ENCODE data around the gene IRF6. TPM values are rescaled to one million over a fixed set of nuclear protein-coding genes. Genes with fewer than 3 reads are reported as not detected.

The IRF6 gene
- total RNA-seq, 4 donors from 2014 or later = 26.7 to 41.9 (median 32.7) TPM

DNA sequence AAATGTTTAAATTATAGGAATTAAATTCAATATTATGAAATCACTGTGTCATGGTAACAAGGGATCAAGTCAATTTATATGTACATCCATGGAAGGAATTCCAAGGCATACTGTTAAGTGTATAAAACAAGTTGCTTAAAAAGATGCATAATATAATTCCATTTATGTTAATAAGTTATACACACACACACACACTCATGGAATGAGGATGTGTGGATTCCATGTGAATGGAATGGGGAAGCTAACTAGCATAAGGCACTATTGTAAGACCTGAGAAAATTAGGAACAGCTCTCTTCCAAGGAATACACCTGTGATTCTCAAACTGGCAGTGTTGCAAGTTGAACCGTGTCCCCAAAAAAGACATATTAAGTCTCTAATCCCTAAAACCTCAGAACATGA lies 67.7 kb downstream of the IRF6 start:
- WGBS, 2 donors = 93% methylated on average over 1 of the region's 1 CpG
- no peak for DNase-seq
- H3K4me1 ChIP-seq = no peaks in the 10 kb centered on the region
- no peaks in the 10 kb centered on the region for H3K9me3 ChIP-seq
- no peaks in the 10 kb centered on the region for H3K36me3 ChIP-seq
- H3K27me3 ChIP-seq = no peaks in the 10 kb centered on the region
- TF ChIP-seq CTCF (IDR thresholded peaks at IDR 0.05) (no peak), POLR2A (IDR thresholded peaks at IDR 0.05) (no peak)
- intact Hi-C loops (cut with DNase I) = no loop called here
- no peak overlapping the region for H3K27ac ChIP-seq
- no peak overlapping the region for H3K4me3 ChIP-seq (replicated peaks in 1 of 3)

- H3K4me3 ChIP-seq (replicated peaks in 1 of 3) = no peak overlapping the region
- H3K36me3 ChIP-seq = no peaks in the 10 kb centered on the region
- no peaks in the 10 kb centered on the region for H3K4me1 ChIP-seq
- H3K27ac ChIP-seq = no peak overlapping the region
- H3K27me3 ChIP-seq = no peaks in the 10 kb centered on the region
- no peaks in the 10 kb centered on the region for H3K9me3 ChIP-seq
- intact Hi-C loops (cut with DNase I) = no loop called here
- DNase-seq = no peak
- WGBS, 2 donors = 89% methylated on average over 5 of the region's 5 CpGs
- TF ChIP-seq CTCF (IDR thresholded peaks at IDR 0.05) (no peak), POLR2A (IDR thresholded peaks at IDR 0.05) (no peak)
Measured at GRCh38 chr1:209737118-209737505, 68.8 kb downstream of the IRF6 start.

DNA sequence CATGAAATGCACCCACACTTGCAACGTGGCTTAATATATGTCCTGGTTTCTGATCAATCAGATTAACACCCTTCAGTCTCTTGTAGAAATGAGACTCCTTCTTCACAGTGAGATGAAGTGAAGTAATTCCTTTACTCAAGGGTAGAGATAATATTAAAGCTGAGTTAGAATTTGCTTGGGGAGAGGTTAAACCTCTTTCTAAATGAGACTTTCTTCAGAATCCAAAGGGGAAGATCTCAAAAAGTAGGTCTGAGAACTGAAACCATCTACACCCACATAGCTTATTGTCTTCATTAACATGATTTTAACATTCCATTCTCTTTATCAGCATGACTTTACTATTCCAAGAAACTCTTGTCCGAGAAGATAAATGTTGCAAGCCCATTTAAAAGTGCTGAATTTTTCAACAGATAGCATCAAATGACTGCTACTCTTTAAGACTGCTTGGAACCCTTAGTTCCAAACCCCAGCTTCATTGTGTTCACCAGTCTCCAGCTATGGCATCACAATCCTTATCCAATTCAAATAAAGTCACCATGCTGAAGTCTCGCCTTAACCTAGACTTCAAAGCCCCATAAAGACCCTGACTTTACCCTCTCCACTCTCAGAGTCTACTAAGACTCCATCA lies 69.3 kb downstream of the IRF6 start:
- Histone ChIP-seq H3K4me3 (replicated peaks in 1 of 3) (no peak overlapping the region), H3K27me3 (no peaks in the 10 kb centered on the region), H3K36me3 (no peaks in the 10 kb centered on the region), H3K9me3 (no peaks in the 10 kb centered on the region), H3K27ac (no peak overlapping the region), H3K4me1 (no peaks in the 10 kb centered on the region)
- TF ChIP-seq POLR2A (IDR thresholded peaks at IDR 0.05) = no peak
- TF ChIP-seq CTCF (IDR thresholded peaks at IDR 0.05) = no peak
- 77 to 81% methylated on average over 3 of the region's 3 CpGs for WGBS, 2 donors
- no peak for DNase-seq
- intact Hi-C loops (cut with DNase I) = no loop called here

Other genes with a start within 250 kb of the IRF6 start
- gene CAMK1G, start 222.4 kb downstream of the IRF6 start, total RNA-seq = not detected
- 1 to 10 TPM in 3 of 4 donors, under 1 TPM in 1; 0.56 to 5.6 (median 2.7) TPM for gene LAMB3, start 153.7 kb downstream of the IRF6 start, total RNA-seq
- gene G0S2, start 130.7 kb downstream of the IRF6 start, total RNA-seq = 10 to 100 TPM in 2 of 4 donors, 1 to 10 TPM in 2; 6.5 to 43.7 (median 10.7) TPM
- gene HSD11B1, start 101.3 kb downstream of the IRF6 start, total RNA-seq = 10 to 100 TPM in 1 of 4 donors, 1 to 10 TPM in 3; 1.1 to 20.7 (median 2.4) TPM
- gene TRAF3IP3, start 50.1 kb downstream of the IRF6 start, total RNA-seq = 1 to 10 TPM in 3 of 4 donors, under 1 TPM in 1; 0.93 to 2.8 (median 2.3) TPM
- gene C1orf74, start 21.6 kb downstream of the IRF6 start, total RNA-seq = 1 to 10 TPM; 1.9 to 2.7 (median 2.3) TPM
- 10 to 100 TPM in 1 of 4 donors, 1 to 10 TPM in 3; 7.3 to 11.0 (median 7.8) TPM for gene UTP25, start 21.8 kb upstream of the IRF6 start, total RNA-seq
- 10 to 100 TPM in 3 of 4 donors, 1 to 10 TPM in 1; 7.6 to 20.0 (median 15.1) TPM for gene SYT14, start 132.1 kb upstream of the IRF6 start, total RNA-seq